Fibroblast of lung (primary cell): ENCODE data around the gene SRP14.

ENCODE experiments used
- CTCF ChIP-seq, 2 donors: IDR thresholded peaks in 1 of 2; conservative IDR thresholded peaks in 1 of 2; 1 replicate in 1 of 2; 2 replicates in 1 of 2; pipeline ENCODE4 v1.5.1; 2011 to 2012; ENCODE audit warnings: low read length in 2 of 2, control low read depth in 1 of 2, inconsistent platforms in 1 of 2, low read depth in 1 of 2, mild to moderate bottlenecking in 1 of 2
- EZH2 ChIP-seq: IDR thresholded peaks from 2 replicates; pipeline ENCODE4 v1.5.1; 2012; ENCODE audit warnings: low read length, control low read depth, mild to moderate bottlenecking; ENCODE audit errors: missing control alignments

GRCh38 chr15:40080104-40080503 lies 41.1 kb upstream of the SRP14 start:
- TF ChIP-seq CTCF (conservative IDR thresholded peaks at IDR 0.05 in 1 of 2, IDR thresholded peaks at IDR 0.05 in 1 of 2; ENCODE audit: low read depth in 1 of 2, low read length in 2 of 2), result no peak
- no peak for TF ChIP-seq EZH2
